ENCODE data around the gene CSTB.

Gene CSTB

GRCh38 chr21:43789276-43790009 lies 13.3 kb upstream of the CSTB start, which contains the start of gene RRP1:
Gene RRP1, plus strand, starts transcription at chr21:43789577. Its CDS starts 53 bp downstream, at chr21:43789630.
- peak; percentile 59 for DNase-seq

DNA sequence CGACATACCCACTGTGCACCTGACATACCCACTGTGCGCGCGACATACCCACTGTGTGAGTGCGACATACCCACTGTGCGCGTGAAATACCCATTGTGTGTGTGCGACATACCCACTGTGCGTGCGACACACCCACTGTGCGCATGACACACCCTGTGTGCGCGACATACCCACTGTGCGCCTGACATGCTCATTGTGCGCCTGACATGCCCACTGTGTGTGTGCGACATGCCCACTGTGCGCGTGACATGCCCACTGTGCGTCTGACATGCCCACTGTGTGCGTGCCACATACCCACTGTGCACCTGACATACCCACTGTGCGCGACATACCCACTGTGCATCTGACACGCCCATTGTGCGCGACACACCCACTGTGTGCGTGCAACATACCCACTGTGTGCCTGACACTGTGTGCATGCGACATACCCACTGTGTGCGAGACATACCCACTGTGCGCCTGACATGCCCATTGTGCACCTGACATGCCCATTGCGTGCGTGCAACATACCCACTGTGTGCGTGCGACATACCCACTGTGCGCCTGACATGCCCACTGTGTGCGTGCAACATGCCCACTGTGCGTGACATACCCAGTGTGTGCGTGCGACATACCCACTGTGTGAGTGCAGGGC lies 10.8 kb upstream of the CSTB start:
- DNase-seq = no peak

- no peak for DNase-seq
Measured at GRCh38 chr21:43786300-43786806, 10.2 kb upstream of the CSTB start.

DNA sequence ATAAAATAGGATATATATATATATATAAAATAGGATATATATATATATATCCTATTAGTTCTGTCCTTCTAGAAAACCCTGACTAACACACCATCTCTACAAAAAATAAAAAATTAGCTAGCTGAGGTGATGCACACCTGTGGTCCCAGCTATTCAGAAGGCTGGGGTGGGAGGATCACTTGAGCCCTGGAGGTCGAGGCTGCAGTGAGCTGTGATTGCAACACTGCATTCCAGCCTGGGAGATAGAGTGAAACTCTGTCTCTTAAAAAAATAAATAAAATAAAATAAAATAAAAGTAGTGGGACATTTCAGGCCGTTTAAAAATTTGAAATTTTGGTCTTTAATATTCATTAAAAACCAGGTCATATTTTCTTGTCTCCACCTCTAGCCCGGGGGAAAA lies 9.0 kb upstream of the CSTB start:
- no peak for DNase-seq

DNA sequence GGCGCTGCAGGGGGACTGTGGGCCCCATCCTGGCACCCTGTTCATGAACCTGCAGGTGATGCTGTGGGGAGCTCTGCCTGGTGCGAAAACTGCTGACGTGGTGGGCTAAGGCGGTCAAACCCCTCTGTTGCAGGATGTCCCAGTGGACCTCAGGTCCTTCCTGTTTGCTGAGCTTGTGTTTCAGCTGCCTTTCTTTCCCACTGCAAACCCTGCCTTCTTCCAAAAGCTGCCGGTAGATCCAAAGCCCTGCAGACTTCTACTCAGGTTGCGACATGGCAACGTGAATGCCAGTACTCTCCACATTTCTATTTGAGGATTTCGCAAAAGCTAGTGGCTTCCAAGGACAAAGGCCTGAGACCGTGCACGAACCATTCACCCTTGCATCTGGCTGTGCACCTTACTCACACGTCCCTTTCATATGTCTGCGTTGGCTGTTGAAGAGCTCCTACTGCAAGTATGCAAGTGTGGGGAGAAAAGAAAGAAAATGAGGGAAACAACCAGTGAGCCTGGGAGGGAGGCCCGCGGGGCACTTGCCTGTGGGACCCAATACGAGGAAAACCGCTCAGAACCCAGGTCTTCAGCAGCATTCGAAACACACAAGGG lies 7.1 kb upstream of the CSTB start:
- DNase-seq = no peak

- no peak for DNase-seq
Measured at GRCh38 chr21:43782431-43783097, 6.5 kb upstream of the CSTB start.

DNA sequence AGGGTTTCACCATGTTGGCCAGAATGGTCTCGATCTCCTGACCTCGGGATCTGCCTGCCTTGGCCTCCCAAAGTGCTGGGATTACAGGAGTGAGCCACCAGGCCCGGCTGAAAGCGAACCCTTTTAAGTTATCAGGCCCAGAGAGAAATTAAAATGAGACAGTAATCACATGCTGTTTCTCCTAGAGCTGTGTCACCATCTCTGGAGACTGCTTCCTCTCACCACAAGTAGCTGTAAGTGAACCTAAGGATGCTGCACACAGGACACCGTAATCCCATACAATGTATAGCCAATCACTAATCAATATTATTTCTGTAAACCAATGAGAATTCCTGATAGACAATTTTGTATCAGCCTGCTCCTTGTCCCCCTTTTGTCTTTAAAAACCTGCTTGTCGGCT lies 5.7 kb upstream of the CSTB start:
- no peak for DNase-seq

GRCh38 chr21:43779660-43780059 lies 3.6 kb upstream of the CSTB start:
- peak; percentile 55 for DNase-seq

GRCh38 chr21:43778469-43779335 lies 2.6 kb upstream of the CSTB start:
- DNase-seq = no peak

GRCh38 chr21:43777953-43778352 lies 1.8 kb upstream of the CSTB start:
- no peak for DNase-seq

- DNase-seq = no peak
Measured at GRCh38 chr21:43775190-43775589, 918 bp downstream of the CSTB start.

- DNase-seq = no peak
Measured at GRCh38 chr21:43774163-43774562, 1.9 kb downstream of the CSTB start.

- DNase-seq = no peak
Measured at GRCh38 chr21:43772425-43772821, 3.7 kb downstream of the CSTB start.

DNA sequence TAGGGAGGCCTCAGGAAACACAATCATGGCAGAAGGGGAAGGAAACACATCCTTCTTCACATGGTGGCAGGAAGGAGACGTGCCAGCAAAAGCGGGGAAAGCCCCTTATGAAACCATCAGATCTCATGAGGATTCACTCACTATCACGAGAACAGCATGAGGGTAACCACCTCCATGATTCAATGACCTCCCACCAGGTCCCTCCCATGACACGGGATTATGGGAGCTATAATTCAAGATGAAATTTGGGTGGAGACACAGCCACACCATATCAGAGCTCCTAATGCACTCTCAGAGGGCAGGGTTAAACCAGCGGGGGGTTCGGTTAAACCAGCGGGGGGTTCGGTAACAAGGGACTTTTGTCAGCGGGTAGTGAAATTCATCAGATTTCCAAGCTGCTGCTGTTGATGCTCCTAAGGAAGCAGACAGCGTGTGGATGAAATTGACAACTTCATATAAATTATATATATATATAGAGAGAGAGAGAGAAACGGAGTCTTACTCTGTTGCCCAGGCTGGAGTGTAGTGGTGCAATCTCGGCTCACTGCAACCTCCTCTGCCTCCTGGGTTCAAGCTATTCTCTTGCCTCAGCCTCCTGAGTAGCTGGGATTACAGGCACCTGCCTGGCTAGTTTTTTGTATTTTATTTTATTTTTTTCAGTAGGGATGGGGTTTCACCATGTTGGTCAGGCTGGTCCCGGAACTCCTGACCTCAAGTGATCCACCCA lies 4.2 kb downstream of the CSTB start:
- no peak for DNase-seq

DNA sequence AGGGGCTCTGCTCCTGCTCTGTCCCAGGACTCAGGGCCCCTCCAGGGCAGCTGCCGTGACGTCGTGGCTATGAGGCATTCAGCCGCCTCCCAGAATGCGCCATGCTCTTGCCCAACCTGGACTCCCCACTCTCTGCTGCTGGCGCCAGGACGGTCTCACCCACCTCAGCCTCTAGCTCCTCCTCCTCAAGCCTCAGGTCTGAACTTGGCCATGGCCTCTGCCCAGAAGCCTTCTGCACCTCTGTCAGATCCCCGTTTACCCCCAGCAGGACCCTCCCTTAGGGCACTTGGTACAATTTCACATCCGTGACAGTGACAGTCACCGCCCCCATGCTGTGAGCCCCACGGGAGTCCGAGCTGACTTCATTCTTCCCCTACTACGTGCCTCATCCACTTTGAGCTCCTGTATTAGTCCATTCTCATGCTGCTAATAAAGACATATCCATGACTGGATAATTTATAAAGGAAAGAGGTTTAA lies 4.9 kb downstream of the CSTB start:
- no peak for DNase-seq

- no peak for DNase-seq
Measured at GRCh38 chr21:43770066-43770655, 5.9 kb downstream of the CSTB start.

- no peak for DNase-seq
Measured at GRCh38 chr21:43769325-43769958, 6.7 kb downstream of the CSTB start.

- no peak for DNase-seq
Measured at GRCh38 chr21:43768868-43769167, 7.3 kb downstream of the CSTB start.

DNA sequence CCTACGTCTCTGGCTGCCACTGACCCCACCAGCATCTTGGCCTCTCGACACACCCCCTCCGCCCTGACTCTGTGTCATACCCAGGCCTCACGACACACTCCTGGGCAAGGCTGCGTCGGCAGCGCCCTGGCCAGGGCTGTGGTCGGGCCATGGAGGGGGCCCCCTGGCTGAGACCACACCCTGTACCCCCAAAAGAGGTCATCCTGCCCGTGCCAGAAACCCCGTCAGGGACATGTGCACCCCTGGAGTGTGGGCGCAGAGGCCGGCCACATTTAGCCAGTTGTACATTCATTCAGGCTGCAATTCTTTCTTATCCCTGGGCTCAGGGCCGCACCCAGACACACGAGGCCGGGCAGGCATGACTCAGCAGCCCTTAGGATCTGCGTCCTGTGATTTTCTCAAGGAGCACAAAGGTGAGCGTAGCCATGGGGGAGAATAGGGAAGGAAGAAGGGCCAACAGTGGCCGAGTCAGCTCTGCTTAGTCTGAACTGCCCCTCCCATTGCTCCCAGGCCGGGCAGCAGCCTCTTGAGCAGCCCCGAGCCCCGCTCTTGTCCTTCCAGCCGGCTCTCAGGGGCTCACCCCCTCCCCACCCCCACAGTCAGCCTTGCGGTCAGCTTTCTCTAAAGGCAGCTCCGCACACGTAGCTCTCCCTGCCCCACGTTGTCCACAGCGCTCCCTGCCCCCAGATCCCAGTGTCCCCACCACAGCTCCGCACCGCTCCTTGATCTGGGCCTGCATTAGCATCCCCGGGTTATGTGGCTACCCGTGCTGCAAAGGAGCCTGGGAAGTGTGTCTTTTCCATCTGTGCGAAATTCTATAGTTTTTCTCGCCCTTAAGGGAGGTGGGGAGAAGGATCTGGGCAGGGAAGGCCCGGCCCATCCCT lies 7.9 kb downstream of the CSTB start:
- DNase-seq = no peak

DNA sequence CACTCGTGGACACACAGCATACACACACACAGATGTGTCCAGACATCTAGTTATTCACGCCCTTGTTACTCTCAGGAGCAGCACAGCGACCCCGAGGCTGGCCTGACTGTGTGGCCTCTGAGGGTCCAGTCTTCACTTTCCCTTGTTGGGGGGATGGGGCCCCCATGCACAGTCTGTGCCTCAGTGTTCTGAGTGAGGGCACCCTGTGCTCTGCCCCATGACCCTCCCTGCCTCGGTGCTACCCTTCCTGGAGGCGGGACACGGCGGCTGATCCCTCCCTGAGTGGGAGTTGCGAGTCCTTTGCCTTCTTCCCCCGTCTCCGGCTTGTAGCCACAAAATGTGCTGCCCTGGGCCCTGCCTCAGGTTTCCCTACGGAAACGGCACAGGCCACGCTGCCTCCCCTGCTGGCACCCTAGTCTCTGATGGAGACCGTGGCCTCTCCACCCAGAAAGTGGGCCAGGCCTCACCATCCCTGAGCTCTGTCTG lies 8.6 kb downstream of the CSTB start:
- no peak for DNase-seq
